CD4-positive, alpha-beta T cell treated with Interleukin-2 at 100 ng/mL for 4 hours (primary cell): ENCODE measurements around the gene CDNF.

ENCODE experiments used
- DNase-seq: peaks from one replicate; pipeline ENCODE4 v3.0.0-alpha.2; 2020; ENCODE audit warnings: low spot score

CDNF gene

DNA sequence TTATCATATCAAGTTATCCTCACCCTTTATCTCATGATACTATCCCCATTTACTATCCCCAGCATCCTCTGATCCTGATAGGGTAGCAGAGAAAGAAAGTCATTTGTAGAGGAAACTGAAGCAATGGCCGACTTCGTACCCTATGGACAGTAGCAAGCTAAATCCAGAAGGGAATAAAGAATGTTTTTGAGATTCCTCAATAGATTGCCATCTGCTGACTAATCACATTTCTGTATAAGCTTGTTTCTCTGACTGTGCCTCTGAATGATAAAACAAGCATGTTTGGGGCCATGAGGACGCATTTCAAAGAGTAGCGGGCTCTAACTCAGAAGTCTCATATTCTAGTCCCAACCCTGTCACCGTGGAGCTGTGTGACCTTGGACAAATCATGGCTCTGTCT lies 49.9 kb downstream of the CDNF start:
- DNase-seq = no peak

DNA sequence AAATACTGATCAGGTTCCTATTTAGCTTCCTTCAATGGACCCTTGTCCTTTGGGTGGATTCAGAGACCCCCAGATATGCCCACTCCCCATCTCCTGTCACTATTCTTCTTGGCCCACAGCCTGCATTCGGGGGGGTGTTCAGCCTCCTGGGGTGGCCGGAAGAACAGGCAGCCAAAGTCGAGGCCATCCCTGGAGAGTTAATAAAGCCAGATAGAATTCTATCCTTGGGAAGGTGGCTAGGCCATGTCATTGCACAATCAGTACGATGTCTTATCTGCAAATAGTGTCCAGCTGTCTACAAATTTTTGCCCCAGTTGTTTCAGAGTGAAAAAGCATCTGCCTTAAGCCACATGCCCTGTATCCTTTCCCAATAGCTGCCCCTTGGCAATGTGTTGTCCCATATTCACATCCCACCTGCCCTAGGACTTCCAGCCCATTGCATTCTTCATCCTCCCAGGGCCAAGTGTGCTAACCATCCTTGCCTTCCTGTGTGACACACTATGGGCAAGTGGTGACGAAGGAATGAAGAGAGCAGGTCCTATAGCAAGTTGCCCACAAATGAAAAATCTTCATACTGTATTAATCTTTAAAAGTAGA lies 53.3 kb downstream of the CDNF start:
- DNase-seq = no peak

DNA sequence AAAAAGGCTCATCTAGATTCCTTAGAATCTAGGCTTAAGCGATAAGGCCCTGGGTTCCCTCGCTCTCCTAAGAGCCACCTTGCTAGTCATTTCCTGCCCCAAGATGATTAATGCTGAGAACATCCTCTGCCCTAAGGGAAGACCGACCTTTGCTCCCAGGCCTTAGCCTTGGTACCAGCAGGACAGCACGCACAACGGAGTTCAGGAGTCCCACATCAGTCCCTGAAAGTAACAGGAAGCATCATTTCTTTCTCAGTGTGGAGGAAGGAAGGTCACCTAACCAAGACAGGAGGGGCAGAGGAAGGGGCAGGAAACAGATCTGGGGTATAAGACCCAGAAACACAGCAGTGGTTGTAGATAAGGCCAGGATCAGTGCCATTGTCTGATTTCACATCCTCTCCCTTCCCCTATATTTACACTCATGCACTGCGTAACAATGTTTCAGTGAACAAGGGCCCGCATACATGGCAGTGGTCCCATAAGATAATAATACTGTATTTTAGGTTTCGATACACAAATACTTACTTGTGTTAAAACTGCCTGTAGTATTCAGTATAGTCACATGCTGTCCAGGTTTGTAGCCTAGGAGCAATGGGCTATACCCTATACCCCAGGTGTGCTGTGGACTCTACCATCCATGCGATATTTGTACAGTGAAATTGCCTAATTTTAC lies 55.0 kb downstream of the CDNF start:
- DNase-seq = no peak

DNA sequence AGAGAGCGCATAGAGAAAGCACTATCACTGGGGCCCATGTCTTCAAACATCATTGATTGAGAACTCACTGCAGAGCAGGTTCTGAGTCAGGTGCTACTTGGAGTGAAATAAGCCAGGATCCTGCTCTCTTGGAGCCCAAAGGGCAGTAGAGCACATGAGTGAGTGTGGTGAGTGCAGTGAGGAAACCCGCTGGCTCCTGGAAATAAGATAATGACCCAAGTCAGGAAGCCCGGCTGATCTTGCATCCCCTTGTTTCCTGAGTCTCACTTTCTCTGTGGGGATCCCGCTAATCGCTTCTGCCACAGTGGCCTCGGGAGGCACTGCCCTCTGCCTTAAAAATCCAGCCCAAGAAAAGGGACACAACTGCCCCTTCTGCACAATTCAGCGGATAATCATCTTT lies 56.1 kb downstream of the CDNF start:
- no peak for DNase-seq

DNA sequence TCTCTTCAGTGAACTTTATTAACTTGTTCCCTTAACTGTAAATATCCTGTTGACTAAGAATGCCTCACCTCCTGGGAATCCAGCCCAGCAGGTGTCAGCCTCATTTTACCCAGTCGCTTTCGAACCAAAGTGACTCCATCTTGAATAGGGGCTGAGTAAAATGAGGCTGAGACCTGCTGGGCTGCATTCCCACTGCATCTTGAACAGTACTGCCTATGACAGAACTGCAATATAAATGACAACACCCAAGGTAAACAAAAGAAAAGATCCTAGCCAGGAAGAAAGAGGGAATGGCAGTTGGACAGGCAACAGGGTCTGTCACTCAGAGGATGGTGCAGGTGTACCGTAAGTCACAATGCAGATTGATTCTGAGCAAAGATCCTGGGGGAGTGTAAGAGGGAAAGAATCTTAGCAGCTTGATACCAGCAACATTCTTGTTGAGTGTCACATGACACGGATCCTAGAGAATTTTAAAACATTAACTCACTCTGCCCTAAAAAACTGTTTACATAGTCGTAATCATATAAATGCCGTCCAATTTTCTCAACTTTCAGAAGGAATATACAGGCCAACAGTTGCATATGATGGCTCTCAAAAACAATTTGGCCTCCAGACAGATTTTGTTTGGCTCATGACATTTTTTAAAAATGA lies 58.7 kb downstream of the CDNF start:
- no peak for DNase-seq

DNA sequence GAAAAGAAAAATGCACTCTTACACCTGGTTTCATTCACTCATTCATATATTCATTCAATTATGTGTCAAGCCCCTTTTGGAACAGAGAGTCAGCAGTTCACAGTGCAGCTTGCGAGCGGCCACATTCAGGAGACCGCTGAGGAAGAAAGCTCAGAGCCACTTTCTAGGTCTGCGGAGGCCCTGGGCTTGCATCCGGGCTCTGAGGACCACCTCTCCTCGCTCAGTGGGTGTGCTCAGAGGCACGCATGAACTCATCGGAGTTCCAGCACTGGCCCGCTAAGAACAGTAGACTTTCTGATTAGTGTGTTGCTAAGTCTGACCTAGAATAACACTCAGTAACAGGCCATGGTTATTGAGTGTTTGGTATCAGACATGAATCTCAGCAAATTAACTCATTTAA lies 61.3 kb downstream of the CDNF start:
- no peak for DNase-seq

DNA sequence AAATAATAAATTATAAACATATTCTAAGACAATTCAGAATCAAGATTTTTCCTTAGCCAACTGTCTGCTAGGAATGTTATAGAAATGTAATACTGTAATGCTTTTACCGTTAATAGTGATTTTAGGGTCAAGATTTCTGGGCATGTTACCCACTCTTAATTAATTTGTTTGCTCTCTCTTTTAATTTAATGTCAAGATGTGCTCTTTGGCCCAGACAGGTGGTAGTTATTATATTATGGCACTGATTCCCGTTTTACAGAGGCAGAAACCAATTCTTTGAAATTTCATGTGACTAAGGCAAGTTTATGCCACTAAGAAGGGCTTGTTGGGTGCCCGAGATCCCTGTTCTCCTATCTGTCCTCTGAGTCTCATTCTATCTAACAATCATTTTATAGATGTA lies 62.2 kb downstream of the CDNF start:
- DNase-seq = no peak

DNA sequence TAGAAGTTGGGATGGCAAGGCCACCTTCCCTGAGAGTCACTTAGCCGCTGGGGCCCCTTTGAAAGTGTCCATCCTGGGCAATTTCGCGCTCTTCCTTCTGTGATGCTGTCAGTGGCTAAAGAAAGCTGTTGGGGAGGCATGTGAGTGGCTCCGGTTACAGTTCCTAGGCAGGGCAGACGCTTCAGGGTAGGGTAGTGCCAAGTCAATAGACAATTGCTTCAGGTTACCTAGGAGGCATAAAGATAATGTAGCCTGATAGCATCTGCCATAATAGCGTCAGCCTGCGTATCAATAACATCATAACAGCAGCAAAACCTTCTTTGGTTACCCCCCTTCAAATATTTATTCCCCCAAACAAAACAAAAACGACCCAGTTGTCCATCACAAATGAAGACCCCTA lies 63.0 kb downstream of the CDNF start, which contains the start of gene FAM107B:
TSS of gene FAM107B (minus strand) at position 101 of the 400 bp plus-strand sequence. CDS start 234 bp downstream, outside the sequence.
- DNase-seq = no peak

DNA sequence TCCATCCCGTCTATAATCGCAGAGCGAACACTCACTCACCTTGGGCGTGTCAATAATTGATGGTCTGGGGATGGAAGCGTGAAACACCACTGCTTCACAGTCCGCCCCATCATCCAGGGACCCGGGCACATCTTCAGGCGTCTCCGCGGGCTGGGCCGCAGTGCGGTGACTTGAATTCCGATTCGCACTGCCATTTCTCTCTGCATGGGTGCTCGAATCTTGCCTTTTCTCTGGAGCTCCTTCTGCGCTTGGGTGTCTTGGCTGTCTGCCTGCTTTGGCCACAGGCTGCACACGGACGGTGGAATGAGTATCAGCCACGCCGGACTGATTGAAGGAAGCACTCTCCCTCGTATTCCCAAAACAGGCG lies 63.6 kb downstream of the CDNF start:
- DNase-seq = no peak

DNA sequence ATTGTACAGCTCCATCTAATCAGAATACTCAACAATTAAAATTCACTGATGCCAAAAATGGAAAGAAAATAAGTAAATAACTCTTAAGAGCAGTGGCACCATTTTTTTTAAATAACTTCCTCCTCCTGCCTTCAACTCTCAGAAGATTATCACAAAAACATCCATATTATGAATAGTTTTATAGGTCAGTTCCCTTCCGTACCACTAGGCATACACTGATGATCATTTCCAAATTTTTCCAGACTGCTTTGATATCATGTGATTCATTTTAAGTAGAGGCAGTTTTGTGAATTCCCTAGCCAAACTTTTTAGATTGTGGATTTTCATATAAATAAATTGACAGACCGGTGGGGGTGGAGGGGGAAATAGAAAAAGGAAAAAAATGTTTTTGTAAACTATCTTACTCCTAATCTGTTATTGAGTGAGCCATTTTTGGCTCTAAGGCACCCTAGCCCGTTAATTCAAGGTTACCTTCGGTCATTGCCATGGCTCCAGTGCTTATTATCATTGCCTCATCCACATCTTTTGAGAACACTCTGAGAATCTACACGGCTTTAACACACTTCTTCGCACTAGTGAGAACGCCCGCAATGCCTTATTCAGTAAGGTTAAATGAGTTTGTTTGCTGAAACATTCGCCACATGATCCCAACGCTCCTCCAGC lies 64.2 kb downstream of the CDNF start:
- DNase-seq = no peak

DNA sequence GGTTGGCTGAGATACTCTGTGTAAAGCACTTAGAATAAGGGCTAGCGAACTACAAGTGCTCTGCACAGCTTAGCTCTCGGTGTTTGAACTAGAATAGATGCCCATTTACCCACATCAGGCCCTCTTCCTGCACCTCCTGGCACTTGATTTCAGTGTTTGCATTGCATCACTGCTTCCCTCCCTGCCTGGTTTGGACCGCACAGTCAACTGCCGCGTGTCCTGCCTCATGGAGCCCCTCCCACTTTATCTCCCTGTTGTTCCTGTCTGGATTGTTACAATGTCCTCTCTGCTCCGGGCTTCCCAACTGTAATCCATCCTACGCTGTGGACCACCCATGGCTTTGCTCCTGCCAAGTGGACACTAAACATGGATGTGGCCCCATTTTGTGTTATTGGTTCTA lies 65.4 kb downstream of the CDNF start:
- no peak for DNase-seq

DNA sequence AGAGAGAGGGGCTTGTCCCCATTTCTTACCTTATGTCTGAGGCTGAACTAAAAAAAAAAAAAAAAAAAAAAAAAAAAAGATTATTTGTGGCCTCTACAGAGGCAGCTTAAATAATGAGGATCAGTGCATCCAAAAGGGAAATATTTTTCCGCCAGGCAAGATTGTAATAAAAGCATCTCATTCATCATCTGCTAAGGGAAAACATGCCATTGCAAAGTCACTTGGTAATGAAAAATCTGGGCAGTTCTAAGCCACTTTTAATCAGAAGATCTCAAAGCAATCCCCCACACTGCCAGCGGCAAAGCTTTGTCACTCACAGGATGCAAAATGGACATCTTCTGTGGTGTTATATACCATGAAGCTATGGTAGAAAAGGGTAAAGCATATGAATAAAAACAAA lies 66.9 kb downstream of the CDNF start:
- no peak for DNase-seq
